HepG2 (cell line): Measurements from ENCODE around the gene RAPGEF2. TPM values are rescaled to one million over a fixed set of nuclear protein-coding genes. Genes with fewer than 3 reads are reported as not detected.
"Not testable (repeated sequence)": the region's sequence is repeated elsewhere in the genome, so short reads cannot be mapped to it uniquely, and the experiment has no call there.

Experiments
- ATAC-seq: fragments of 200-7000 bp; cut with Tn5 transposase; 3 replicates; pipeline ENCODE4 v1.9.1; 2020; ENCODE audit warnings: mild to moderate bottlenecking, moderate library complexity
- BruUV-seq: library from RNA; stranded (reverse); fragments of 400-500 nt; replicated peaks from 2 replicates; lab custom pipeline; 2021; lab: Mats Ljungman, UMichigan
- CTCF ChIA-PET: fragments of 300-600 bp; formaldehyde crosslinking; extraction: SDS; loops from one replicate; lab custom pipeline; 2021; ENCODE audit warnings: low total read pairs, inconsistent platforms, low intra/inter-chr PET ratio; lab: Yijun Ruan, JAX
- POLR2A ChIA-PET: fragments of 350-600 bp; sonication (Branson Sonifier 250); formaldehyde crosslinking; loops from one replicate; lab custom pipeline; 2020; ENCODE audit warnings: antibody characterized with exemption, inconsistent platforms; lab: Yijun Ruan, JAX
- DNase-seq: peaks from one replicate; pipeline ENCODE4 v3.0.0-alpha.2; 2015; ENCODE audit warnings: low spot score
- FAIRE-seq: peaks from 3 replicates; lab custom pipeline; 2011; peaks lifted over from hg19 to GRCh38; lab: Jason Lieb, UNC
- H2AFZ ChIP-seq: one replicate; pipeline ENCODE4 v1.6.1; 2011; ENCODE audit warnings: low read length, inconsistent platforms
- H3K27ac ChIP-seq: fragments of 300-600 bp; 3 replicates; pipeline ENCODE4 v1.8.0; 2011; ENCODE audit warnings: mixed run types, mild to moderate bottlenecking, mixed read lengths, low read length, inconsistent platforms; ENCODE audit not compliant: insufficient read depth; ENCODE audit errors: extremely low read length
- H3K27me3 ChIP-seq, 2 experiments: fragments of 200-600 bp in 1 of 2; 2 replicates in 1 of 2; 3 replicates in 1 of 2; pipeline versions ENCODE4 v1.6.0 to v1.8.0; 2011; ENCODE audit warnings: low read length in 2 of 2, mild to moderate bottlenecking in 2 of 2, moderate library complexity in 2 of 2, inconsistent platforms in 1 of 2; ENCODE audit not compliant: insufficient read depth in 2 of 2, control insufficient read depth in 1 of 2
- H3K36me3 ChIP-seq, 2 experiments: fragments of 200-600 bp in 1 of 2; replicated peaks in 1 of 2; 2 replicates in 1 of 2; 3 replicates in 1 of 2; pipeline versions ENCODE4 v1.5.1 to v1.8.0; 2011; ENCODE audit warnings: low read length in 2 of 2, inconsistent platforms in 1 of 2; ENCODE audit not compliant: insufficient read depth in 2 of 2, control insufficient read depth in 1 of 2
- H3K4me1 ChIP-seq: 2 replicates; pipeline ENCODE4 v1.5.1; 2012; ENCODE audit warnings: low read length, inconsistent platforms; ENCODE audit not compliant: insufficient read depth
- H3K4me2 ChIP-seq: 2 replicates; pipeline ENCODE4 v1.6.0; 2011; ENCODE audit warnings: low read depth, low read length, inconsistent platforms
- H3K4me3 ChIP-seq, 3 experiments: fragments of 200-600 bp in 1 of 3; sonication (generic), shearing (Covaris generic) in 1 of 3; replicated peaks in 1 of 3; 2 replicates each; pipeline ENCODE4 v1.5.1; 2011 to 2016; ENCODE audit warnings: low read length in 3 of 3, inconsistent platforms in 2 of 3, low read depth in 2 of 3, mild to moderate bottlenecking in 2 of 3, control low read depth in 1 of 3, mixed read lengths in 1 of 3; ENCODE audit not compliant: insufficient read depth in 1 of 3
- H3K79me2 ChIP-seq: one replicate; pipeline ENCODE4 v1.6.1; 2011; ENCODE audit warnings: low read length, inconsistent platforms; ENCODE audit not compliant: insufficient read depth
- H3K9ac ChIP-seq: 2 replicates; pipeline ENCODE4 v1.6.0; 2011; ENCODE audit warnings: mild to moderate bottlenecking, low read depth, low read length, inconsistent platforms; ENCODE audit not compliant: insufficient read depth
- H3K9me3 ChIP-seq: 2 replicates; pipeline ENCODE4 v1.5.1; 2012; ENCODE audit warnings: mild to moderate bottlenecking, low read length
- H4K20me1 ChIP-seq: 2 replicates; pipeline ENCODE4 v1.6.0; 2011; ENCODE audit warnings: inconsistent platforms, mild to moderate bottlenecking, low read length, moderate library complexity; ENCODE audit not compliant: insufficient read depth
- CENPBD1 ChIP-seq: sonication (generic); formaldehyde crosslinking; IDR thresholded peaks from 2 replicates; pipeline ENCODE4 v1.8.0; 2022; ENCODE audit warnings: missing genetic modification reagents, low read depth, mild to moderate bottlenecking, borderline replicate concordance
- TOPORS ChIP-seq: sonication (generic); formaldehyde crosslinking; IDR thresholded peaks from 2 replicates; pipeline ENCODE4 v1.8.0; 2023; ENCODE audit warnings: mild to moderate bottlenecking, missing genetic modification reagents
- YY1 ChIP-seq: IDR thresholded peaks from 2 replicates; pipeline ENCODE4 v1.6.1; 2011; ENCODE audit warnings: low read length, low read depth, moderate library complexity, mild to moderate bottlenecking; ENCODE audit not compliant: insufficient read depth, insufficient replicate concordance
- ZNF761 ChIP-seq: sonication (generic); formaldehyde crosslinking; conservative IDR thresholded peaks from 2 replicates; pipeline ENCODE4 v1.4.0; 2020; ENCODE audit warnings: mild to moderate bottlenecking, missing genetic modification reagents
- WGBS: methylation state at CpG from one replicate; pipeline ENCODE4 v1.1.6; 2017; ENCODE audit warnings: low lambda C conversion rate; 5-methylcytosine and 5-hydroxymethylcytosine counted together
- in situ Hi-C: cut with HindIII; loops from 2 replicates; pipeline ENCODE4 v1.10.0; 2017; ENCODE audit warnings: low pct_unique_long_range_greater_than_20kb; ENCODE audit not compliant: extremely low pct_ligation_motif_present
- intact Hi-C: fragments of 100-400 bp; cut with micrococcal nuclease; formaldehyde crosslinking; loops from one replicate; pipeline ENCODE4 v1.10.0; 2022; ENCODE audit not compliant: unreplicated experiment
- polyA plus RNA-seq, 8 experiments: library from polyadenylated mRNA; depleted of rRNA in 3 of 8; stranded (reverse) in 7 of 8; unstranded in 1 of 8; fragments of >200 nt; fragmentation: Illumina TruSeq in 4 of 8; extraction: Trizol in 4 of 8; gene quantifications; 2 replicates each; pipeline versions ENCODE4 v1.2.1 to v1.2.3, GENCODE V29; 2011 to 2016; ENCODE audit warnings: low read depth in 4 of 8, missing spikeins in 1 of 8, mixed read lengths in 1 of 8; ENCODE audit not compliant: insufficient read depth in 1 of 8
- total RNA-seq, 5 experiments: library from RNA; depleted of rRNA; stranded (reverse); fragments of >200 nt; fragmentation: Illumina TruSeq; extraction: Trizol; gene quantifications; 2 replicates each; pipeline ENCODE4 v1.2.3, GENCODE V29; 2016; ENCODE audit warnings: low read depth in 1 of 5
- TF ChIP-seq, protein P1 (sequence below): sonication (generic); formaldehyde crosslinking; conservative IDR thresholded peaks from 2 replicates; pipeline ENCODE4 v1.8.0; 2022; ENCODE audit warnings: low read depth, missing genetic modification reagents
- TF ChIP-seq, protein P2 (sequence below): sonication (generic); formaldehyde crosslinking; IDR thresholded peaks from 2 replicates; pipeline ENCODE4 v1.4.0; 2020; ENCODE audit warnings: missing genetic modification reagents; ENCODE audit errors: not compliant biosample characterization

The RAPGEF2 gene
- total and polyA plus RNA-seq, 2 of the 13 experiments (the other 11 are each of a cell fraction or from before 2014, with no cell fraction given), result 19.2 to 23.0 TPM

- no peak for TF ChIP-seq ZNF761 (CRISPR knock-in tag)
- TF ChIP-seq, protein P1, sequence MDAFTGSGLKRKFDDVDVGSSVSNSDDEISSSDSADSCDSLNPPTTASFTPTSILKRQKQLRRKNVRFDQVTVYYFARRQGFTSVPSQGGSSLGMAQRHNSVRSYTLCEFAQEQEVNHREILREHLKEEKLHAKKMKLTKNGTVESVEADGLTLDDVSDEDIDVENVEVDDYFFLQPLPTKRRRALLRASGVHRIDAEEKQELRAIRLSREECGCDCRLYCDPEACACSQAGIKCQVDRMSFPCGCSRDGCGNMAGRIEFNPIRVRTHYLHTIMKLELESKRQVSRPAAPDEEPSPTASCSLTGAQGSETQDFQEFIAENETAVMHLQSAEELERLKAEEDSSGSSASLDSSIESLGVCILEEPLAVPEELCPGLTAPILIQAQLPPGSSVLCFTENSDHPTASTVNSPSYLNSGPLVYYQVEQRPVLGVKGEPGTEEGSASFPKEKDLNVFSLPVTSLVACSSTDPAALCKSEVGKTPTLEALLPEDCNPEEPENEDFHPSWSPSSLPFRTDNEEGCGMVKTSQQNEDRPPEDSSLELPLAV (CRISPR knock-in tag), result no peak
- no peak for TF ChIP-seq TOPORS (CRISPR knock-in tag)
- no peak for TF ChIP-seq CENPBD1 (CRISPR knock-in tag)
- TF ChIP-seq, protein P2, sequence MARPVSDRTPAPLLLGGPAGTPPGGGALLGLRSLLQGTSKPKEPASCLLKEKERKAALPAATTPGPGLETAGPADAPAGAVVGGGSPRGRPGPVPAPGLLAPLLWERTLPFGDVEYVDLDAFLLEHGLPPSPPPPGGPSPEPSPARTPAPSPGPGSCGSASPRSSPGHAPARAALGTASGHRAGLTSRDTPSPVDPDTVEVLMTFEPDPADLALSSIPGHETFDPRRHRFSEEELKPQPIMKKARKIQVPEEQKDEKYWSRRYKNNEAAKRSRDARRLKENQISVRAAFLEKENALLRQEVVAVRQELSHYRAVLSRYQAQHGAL, result no peak
- no peak for TF ChIP-seq YY1
These were observed 37.2 kb upstream of the RAPGEF2 start (continued) for GRCh38 chr4:159065513-159066240.

GRCh38 chr4:159068139-159068538, 34.7 kb upstream of the RAPGEF2 start:
- H3K4me2 ChIP-seq, result not testable (repeated sequence)
- WGBS, result 74% methylated on average over 5 of the region's 5 CpGs

More at GRCh38 chr4:159068139-159068538, 34.7 kb upstream of the RAPGEF2 start:
- DNase-seq, H4K20me1 ChIP-seq, H3K79me2 ChIP-seq, H3K27ac ChIP-seq, intact Hi-C loops, in situ Hi-C loops, H3K27me3 ChIP-seq, BruUV-seq, H3K4me3 ChIP-seq, ATAC-seq, H2AFZ ChIP-seq, FAIRE-seq, H3K9ac ChIP-seq, POLR2A ChIA-PET, H3K9me3 ChIP-seq, H3K36me3 ChIP-seq, CTCF ChIA-PET: not testable (repeated sequence)
- peaks cover 23% of the 10 kb centered on the region for H3K4me1 ChIP-seq
